Keratinocyte (primary cell): ENCODE data around the gene SON. TPM values are rescaled to one million over a fixed set of nuclear protein-coding genes. Genes with fewer than 3 reads are reported as not detected.

Source experiments
- DNase-seq: peaks from one replicate; pipeline ENCODE4 v3.0.0-alpha.2; 2011; ENCODE audit warnings: low read depth, missing footprints, low spot score
- FAIRE-seq: peaks from 2 replicates; lab custom pipeline; 2011; peaks lifted over from hg19 to GRCh38; lab: Jason Lieb, UNC
- H2AFZ ChIP-seq: 2 replicates; pipeline ENCODE4 v1.6.0; 2012; ENCODE audit warnings: low read length, control low read depth, inconsistent platforms; ENCODE audit not compliant: control insufficient read depth
- H3K27ac ChIP-seq: 2 replicates; pipeline ENCODE4 v1.5.1; 2011; ENCODE audit warnings: low read length; ENCODE audit not compliant: control insufficient read depth, insufficient read depth
- H3K27me3 ChIP-seq: 3 replicates; pipeline ENCODE4 v1.6.0; 2011; ENCODE audit warnings: low read length; ENCODE audit not compliant: control insufficient read depth, insufficient read depth; ENCODE audit errors: extremely low read depth
- H3K36me3 ChIP-seq, 2 experiments: 2 replicates in 1 of 2; 3 replicates in 1 of 2; pipeline ENCODE4 v1.5.1; 2011; ENCODE audit warnings: low read length in 2 of 2, mild to moderate bottlenecking in 1 of 2; ENCODE audit not compliant: control insufficient read depth in 2 of 2, insufficient read depth in 2 of 2; ENCODE audit errors: extremely low read depth in 1 of 2
- H3K4me1 ChIP-seq: 3 replicates; pipeline ENCODE4 v1.5.1; 2011; ENCODE audit warnings: low read length; ENCODE audit not compliant: control insufficient read depth, insufficient read depth; ENCODE audit errors: extremely low read depth
- H3K4me2 ChIP-seq: 3 replicates; pipeline ENCODE4 v1.6.0; 2011; ENCODE audit warnings: low read depth, low read length; ENCODE audit not compliant: control insufficient read depth, insufficient read depth; ENCODE audit errors: extremely low read depth
- H3K4me3 ChIP-seq, 3 experiments: fragments of 200-600 bp in 1 of 3; sonication (generic) in 1 of 3; 2 replicates in 2 of 3; 3 replicates in 1 of 3; pipeline ENCODE4 v1.5.1; 2011 to 2016; ENCODE audit warnings: low read length in 3 of 3, mild to moderate bottlenecking in 3 of 3, control low read depth in 2 of 3, inconsistent platforms in 1 of 3, low read depth in 1 of 3, mixed read lengths in 1 of 3, mixed run types in 1 of 3, moderate library complexity in 1 of 3; ENCODE audit not compliant: control insufficient read depth in 2 of 3, insufficient read depth in 2 of 3; ENCODE audit errors: extremely low read depth in 1 of 3
- H3K79me2 ChIP-seq: 2 replicates; pipeline ENCODE4 v1.6.0; 2012; ENCODE audit warnings: low read length; ENCODE audit not compliant: control insufficient read depth, insufficient read depth
- H3K9ac ChIP-seq: 3 replicates; pipeline ENCODE4 v1.6.0; 2011; ENCODE audit warnings: low read length; ENCODE audit not compliant: control insufficient read depth, insufficient read depth; ENCODE audit errors: extremely low read depth
- H3K9me1 ChIP-seq: 3 replicates; pipeline ENCODE4 v1.6.0; 2011; ENCODE audit warnings: low read length; ENCODE audit not compliant: control insufficient read depth, insufficient read depth; ENCODE audit errors: extremely low read depth
- H3K9me3 ChIP-seq: 2 replicates; pipeline ENCODE4 v1.5.1; 2012; ENCODE audit warnings: low read depth, low read length; ENCODE audit not compliant: control insufficient read depth
- H4K20me1 ChIP-seq: 3 replicates; pipeline ENCODE4 v1.6.0; 2011; ENCODE audit warnings: low read length; ENCODE audit not compliant: control insufficient read depth, insufficient read depth; ENCODE audit errors: extremely low read depth
- EZH2 ChIP-seq: IDR thresholded peaks from one replicate; pipeline ENCODE4 v1.6.1; 2012; ENCODE audit warnings: inconsistent platforms, mild to moderate bottlenecking, low read length, moderate library complexity
- dilution Hi-C: fragments of 300-500 bp; cut with MboI; formaldehyde crosslinking; loops from one replicate; pipeline ENCODE4 v1.7.0; 2020; ENCODE audit warnings: low sequenced_read_pairs; ENCODE audit not compliant: extremely low pct_ligation_motif_present
- polyA plus RNA-seq, 5 experiments: library from polyadenylated mRNA; depleted of rRNA in 3 of 5; stranded (reverse) in 3 of 5; stranded (forward) in 1 of 5; unstranded in 1 of 5; fragments of >200 nt; gene quantifications; 1 replicate in 1 of 5; 2 replicates in 3 of 5; 3 replicates in 1 of 5; pipeline versions ENCODE4 v1.2.1 to v1.2.3, GENCODE V29; 2011 to 2012; ENCODE audit warnings: missing spikeins in 2 of 5, low read depth in 1 of 5, low replicate concordance in 1 of 5
- TF ChIP-seq, protein P1 (sequence below), 3 experiments: IDR thresholded peaks in 1 of 3; conservative IDR thresholded peaks in 1 of 3; optimal IDR thresholded peaks in 1 of 3; 2 replicates in 2 of 3; 3 replicates in 1 of 3; pipeline versions ENCODE3 to v1.5.1; 2011; ENCODE audit warnings: low read length in 3 of 3, mild to moderate bottlenecking in 3 of 3, moderate library complexity in 2 of 3, control low read depth in 1 of 3, inconsistent platforms in 1 of 3; ENCODE audit not compliant: insufficient read depth in 2 of 3; ENCODE audit errors: extremely low read depth in 1 of 3

SON gene
- polyA plus RNA-seq, 1 donor (not counting 4 experiments of a cell fraction or from before 2014, with no cell fraction given): 96.0 TPM

GRCh38 chr21:33518899-33519298 lies 23.9 kb upstream of the SON start:
- dilution Hi-C loops: no loop called here
- Histone ChIP-seq H3K4me1 (no peaks in the 10 kb centered on the region), H3K36me3 (peaks cover 23 to 41% of the 10 kb centered on the region in 2 experiments), H3K4me3 (no peak overlapping the region), H3K27me3 (no peaks in the 10 kb centered on the region), H3K9me1 (no peaks in the 10 kb centered on the region), H3K9me3 (no peaks in the 10 kb centered on the region), H3K9ac (no peak overlapping the region), H2AFZ (no peak overlapping the region), H3K4me2 (no peak overlapping the region), H3K27ac (no peak overlapping the region), H4K20me1 (no peaks in the 10 kb centered on the region), H3K79me2 (no peaks in the 10 kb centered on the region)
- FAIRE-seq (no peak), DNase-seq (no peak)
- TF ChIP-seq EZH2: no peak
- TF ChIP-seq, protein P1, sequence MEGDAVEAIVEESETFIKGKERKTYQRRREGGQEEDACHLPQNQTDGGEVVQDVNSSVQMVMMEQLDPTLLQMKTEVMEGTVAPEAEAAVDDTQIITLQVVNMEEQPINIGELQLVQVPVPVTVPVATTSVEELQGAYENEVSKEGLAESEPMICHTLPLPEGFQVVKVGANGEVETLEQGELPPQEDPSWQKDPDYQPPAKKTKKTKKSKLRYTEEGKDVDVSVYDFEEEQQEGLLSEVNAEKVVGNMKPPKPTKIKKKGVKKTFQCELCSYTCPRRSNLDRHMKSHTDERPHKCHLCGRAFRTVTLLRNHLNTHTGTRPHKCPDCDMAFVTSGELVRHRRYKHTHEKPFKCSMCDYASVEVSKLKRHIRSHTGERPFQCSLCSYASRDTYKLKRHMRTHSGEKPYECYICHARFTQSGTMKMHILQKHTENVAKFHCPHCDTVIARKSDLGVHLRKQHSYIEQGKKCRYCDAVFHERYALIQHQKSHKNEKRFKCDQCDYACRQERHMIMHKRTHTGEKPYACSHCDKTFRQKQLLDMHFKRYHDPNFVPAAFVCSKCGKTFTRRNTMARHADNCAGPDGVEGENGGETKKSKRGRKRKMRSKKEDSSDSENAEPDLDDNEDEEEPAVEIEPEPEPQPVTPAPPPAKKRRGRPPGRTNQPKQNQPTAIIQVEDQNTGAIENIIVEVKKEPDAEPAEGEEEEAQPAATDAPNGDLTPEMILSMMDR (optimal IDR thresholded peaks at IDR 0.05 in 1 of 3, IDR thresholded peaks at IDR 0.05 in 1 of 3, conservative IDR thresholded peaks at IDR 0.05 in 1 of 3; ENCODE audit: extremely low read depth in 1 of 3, insufficient read depth in 2 of 3, low read length in 3 of 3): no peak

GRCh38 chr21:33522297-33522952 lies 20.4 kb upstream of the SON start:
- Histone ChIP-seq H3K9me1 (no peaks in the 10 kb centered on the region), H3K9ac (no peak overlapping the region), H3K9me3 (no peaks in the 10 kb centered on the region), H3K4me3 (no peak overlapping the region), H3K36me3 (peaks cover 26 to 28% of the 10 kb centered on the region in 2 experiments), H3K4me1 (no peaks in the 10 kb centered on the region), H4K20me1 (no peaks in the 10 kb centered on the region), H3K79me2 (no peaks in the 10 kb centered on the region), H3K27me3 (no peaks in the 10 kb centered on the region), H3K27ac (no peak overlapping the region), H3K4me2 (no peak overlapping the region), H2AFZ (no peak overlapping the region)
- dilution Hi-C loops: no loop called here
- no peak for TF ChIP-seq EZH2
- TF ChIP-seq, protein P1 (optimal IDR thresholded peaks at IDR 0.05 in 1 of 3, IDR thresholded peaks at IDR 0.05 in 1 of 3, conservative IDR thresholded peaks at IDR 0.05 in 1 of 3; ENCODE audit: extremely low read depth in 1 of 3, insufficient read depth in 2 of 3, low read length in 3 of 3): no peak
- no peak for DNase-seq
- no peak for FAIRE-seq
